PC-9 (cell line): Measurements from ENCODE around the gene LMAN2.

Experiments
- EZH2 ChIP-seq: fragments of 200-600 bp; sonication (generic); IDR thresholded peaks from 2 replicates; pipeline ENCODE4 v1.8.0; 2017; ENCODE audit warnings: antibody characterized with exemption, low read depth
- TF ChIP-seq, protein P1 (sequence below): fragments of 200-600 bp; sonication (generic); conservative IDR thresholded peaks from 2 replicates; pipeline ENCODE4 v1.6.1; 2017; ENCODE audit warnings: mixed run types, antibody characterized with exemption, mild to moderate bottlenecking, moderate library complexity

DNA sequence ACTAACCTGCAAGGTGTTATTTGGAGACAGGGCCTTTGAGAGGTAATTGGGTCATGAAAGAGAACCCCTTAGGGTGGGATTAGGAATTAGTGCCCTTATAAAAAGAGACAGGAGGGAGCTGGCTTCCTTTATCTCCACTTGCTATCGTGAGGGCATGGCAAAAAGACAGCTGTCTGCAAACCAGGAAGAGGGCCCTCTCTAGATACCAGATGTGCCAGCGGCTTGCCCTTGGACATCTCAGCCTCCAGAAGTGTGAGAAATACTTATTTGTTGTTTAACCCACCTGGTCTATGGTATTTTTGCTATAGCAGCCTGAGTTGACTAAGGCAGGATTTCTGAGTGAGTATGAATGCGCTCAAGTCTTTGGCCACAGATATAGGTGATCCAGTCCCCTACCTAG is 5.3 kb upstream of the LMAN2 start:
- TF ChIP-seq, protein P1, sequence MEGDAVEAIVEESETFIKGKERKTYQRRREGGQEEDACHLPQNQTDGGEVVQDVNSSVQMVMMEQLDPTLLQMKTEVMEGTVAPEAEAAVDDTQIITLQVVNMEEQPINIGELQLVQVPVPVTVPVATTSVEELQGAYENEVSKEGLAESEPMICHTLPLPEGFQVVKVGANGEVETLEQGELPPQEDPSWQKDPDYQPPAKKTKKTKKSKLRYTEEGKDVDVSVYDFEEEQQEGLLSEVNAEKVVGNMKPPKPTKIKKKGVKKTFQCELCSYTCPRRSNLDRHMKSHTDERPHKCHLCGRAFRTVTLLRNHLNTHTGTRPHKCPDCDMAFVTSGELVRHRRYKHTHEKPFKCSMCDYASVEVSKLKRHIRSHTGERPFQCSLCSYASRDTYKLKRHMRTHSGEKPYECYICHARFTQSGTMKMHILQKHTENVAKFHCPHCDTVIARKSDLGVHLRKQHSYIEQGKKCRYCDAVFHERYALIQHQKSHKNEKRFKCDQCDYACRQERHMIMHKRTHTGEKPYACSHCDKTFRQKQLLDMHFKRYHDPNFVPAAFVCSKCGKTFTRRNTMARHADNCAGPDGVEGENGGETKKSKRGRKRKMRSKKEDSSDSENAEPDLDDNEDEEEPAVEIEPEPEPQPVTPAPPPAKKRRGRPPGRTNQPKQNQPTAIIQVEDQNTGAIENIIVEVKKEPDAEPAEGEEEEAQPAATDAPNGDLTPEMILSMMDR: no peak
- TF ChIP-seq EZH2: no peak
